ENCODE measurements around the gene PAQR7.

The PAQR7 gene

DNA sequence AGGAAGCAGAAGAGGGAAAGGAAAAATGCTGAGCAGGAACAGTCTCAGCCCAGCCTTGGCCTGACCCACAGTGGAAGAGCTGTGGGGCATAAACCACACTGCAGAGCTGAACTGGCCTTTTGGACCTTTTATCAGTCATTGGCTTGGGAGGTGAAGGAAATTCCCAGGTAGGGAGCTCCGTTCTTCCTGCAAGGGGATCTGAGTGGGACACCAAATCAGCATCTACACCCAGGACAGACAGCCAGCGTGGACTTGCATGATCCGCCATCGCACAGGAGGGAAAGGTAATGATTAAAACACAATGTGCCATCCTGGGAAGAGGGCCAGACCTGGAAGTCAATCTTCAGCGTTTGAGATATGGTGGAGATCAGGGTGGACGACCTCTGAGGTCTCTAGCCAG is 56.9 kb downstream of the PAQR7 start:
- no peak for DNase-seq (ENCODE audit: low read depth in 1 of 2, low spot score in 1 of 2)

DNA sequence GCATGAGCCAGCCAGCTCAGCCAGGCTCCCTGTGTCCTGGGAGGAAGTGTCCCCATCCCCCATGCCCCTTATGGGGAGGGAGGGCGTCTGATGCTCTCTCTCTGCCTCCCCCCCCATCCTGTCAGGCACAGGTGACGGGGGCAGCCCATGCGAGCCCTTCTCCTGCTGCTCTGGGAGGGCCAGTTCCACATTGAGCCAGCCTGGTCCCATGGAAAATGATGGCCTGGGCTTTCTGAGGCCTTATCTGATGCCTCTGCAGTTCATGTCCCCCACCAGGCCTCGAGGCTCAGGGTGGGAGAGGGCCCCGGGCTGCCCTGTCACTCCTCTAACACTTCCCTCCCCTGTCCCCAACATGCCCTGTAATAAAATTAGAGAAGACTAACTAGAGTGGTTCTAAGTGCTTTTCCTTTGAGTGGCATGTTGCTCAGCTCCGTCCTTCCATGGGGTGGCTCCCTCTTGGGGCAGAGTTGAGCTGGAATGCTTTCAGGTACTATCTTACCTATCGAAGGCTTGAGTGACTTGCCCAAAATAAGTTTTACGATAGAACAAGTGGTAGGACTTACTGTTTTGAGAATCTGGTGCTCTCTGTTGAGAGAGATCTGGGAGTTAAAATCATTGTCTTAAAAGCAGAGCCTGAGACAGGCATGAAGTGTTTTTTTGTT is 57.5 kb downstream of the PAQR7 start:
- no peak for DNase-seq (ENCODE audit: low read depth in 1 of 2, low spot score in 1 of 2)

DNA sequence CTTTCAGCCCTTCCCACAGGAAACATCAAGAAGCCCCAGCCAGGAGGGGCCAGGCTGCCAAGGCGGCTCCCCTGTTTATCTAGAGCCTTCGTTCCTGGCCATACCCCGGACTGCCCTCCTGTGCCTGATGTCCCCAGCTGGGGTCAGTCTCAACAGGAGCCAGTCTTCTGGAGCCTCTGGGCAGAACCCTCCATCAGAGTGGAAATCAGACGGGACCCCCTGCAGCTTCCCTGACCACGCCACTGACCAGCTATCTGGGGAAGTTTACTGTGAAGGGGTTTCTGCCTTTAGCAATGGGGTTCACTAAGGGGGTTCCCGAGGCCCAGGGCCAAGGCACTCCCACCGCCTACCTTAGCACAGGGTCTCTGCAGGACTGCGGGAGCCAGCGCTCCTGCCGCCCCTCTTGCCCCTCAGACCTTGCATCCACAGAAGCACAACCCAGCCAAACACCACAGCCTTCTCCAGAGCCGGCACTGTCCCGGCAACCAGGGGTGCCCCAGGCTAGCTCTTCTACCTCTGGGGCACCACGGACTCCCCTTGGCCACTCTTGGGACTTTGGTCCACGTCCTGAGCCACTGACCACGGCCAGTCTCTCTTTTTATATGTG is 59.3 kb downstream of the PAQR7 start:
- no peak for DNase-seq (ENCODE audit: low read depth in 1 of 2, low spot score in 1 of 2)

DNA sequence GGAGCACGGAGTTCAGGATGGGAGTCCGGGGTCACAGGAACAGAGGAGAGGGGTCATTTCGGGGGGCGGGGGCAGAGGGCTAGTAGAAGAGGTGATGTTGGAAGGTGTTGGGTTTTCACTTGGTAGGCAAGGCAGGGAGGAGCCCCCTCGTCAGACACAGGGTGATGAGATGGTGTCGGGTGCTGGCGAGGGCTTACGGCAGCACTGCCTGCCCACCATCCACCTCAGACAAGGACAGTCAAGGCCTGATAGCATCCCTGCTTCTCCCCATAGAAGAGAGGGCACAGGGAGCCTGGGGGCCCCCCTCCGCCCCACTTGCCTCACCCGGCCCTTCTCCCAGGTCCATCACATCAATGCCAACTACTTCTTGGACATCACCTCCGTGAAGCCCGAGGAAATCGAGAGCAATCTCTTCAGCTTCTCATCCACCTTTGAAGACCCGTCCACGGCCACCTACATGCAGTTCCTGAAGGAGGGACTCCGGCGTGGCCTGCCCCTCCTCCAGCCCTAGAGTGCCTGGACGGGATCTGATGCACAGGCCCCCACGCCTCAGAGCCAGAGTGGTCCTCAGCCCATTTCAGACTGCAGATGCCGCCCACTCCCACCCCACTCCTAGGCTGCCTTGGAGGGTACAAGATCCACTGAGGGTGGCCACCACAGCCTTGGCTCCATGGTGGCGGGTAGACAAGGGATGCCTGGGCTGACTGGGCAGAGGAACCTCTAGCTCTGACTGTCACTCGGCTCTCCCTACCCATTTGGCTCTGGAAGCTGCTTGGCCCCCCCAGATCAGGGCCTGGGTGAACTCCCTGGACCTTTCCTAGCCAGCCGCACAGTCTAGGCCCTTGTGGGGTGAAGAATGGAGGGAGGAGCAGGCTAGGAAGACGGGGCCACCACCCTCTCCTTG is 60.0 kb downstream of the PAQR7 start:
- DNase-seq (ENCODE audit: low read depth in 1 of 2, low spot score in 1 of 2), result no peak

DNA sequence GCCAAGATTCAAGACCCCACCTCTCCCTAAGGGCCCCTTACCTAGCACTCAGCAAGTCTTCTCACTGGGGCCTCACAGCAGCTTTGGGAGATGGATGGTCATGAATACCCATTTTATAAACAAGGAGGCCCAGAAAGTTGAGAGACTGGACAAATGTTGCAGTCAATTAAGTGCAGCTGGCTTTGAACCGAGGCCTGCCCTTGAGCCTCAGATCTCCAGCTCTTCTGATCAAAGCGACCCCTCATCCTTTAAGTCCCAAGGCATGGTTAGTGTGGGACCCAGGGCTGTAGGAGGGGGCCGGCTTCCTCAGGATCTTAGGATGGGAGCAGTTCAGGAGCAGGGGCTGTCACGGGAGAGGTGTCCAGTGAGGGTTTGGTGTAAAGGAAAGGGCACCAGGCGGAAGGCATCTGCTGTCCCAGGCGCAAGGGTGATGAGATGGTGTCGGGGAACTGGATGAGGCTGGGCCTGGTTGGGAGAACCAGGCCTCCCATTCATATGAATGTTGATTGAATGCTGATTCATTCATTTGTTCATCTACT is 60.9 kb downstream of the PAQR7 start:
- DNase-seq (ENCODE audit: low read depth in 1 of 2, low spot score in 1 of 2), result no peak

DNA sequence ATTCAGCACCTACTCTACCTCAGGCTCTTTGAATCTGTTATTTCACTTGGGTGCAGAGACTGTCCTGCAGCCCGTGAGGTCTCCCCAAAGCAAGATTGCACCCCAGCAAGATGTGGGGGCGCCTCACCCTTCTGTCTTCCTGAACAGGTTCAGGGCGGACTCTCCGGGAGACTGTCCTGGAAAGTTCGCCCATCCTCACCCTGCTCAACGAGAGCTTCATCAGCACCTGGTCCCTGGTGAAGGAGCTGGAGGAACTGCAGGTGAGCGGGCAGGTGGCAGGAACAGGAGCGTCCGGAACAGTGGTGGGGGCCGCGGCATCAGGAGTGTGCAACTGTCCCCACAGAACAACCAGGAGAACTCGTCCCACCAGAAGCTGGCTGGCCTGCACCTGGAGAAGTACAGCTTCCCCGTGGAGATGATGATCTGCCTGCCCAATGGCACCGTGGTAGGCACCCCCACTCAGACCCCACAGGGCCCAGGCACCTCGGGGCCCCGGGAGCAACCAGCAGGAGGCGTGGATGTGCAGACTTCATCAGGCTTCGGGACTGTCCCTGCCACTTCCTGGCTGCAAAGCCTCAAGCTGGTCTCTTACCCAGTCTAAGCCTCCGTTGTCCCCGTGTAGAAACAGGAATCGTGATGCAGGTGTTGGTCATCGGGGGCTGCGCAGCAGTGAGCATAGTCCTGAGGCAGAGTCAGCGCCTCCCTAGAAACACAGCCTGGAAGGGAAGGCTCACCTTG is 61.6 kb downstream of the PAQR7 start:
- DNase-seq (ENCODE audit: low read depth in 1 of 2, low spot score in 1 of 2), result no peak

DNA sequence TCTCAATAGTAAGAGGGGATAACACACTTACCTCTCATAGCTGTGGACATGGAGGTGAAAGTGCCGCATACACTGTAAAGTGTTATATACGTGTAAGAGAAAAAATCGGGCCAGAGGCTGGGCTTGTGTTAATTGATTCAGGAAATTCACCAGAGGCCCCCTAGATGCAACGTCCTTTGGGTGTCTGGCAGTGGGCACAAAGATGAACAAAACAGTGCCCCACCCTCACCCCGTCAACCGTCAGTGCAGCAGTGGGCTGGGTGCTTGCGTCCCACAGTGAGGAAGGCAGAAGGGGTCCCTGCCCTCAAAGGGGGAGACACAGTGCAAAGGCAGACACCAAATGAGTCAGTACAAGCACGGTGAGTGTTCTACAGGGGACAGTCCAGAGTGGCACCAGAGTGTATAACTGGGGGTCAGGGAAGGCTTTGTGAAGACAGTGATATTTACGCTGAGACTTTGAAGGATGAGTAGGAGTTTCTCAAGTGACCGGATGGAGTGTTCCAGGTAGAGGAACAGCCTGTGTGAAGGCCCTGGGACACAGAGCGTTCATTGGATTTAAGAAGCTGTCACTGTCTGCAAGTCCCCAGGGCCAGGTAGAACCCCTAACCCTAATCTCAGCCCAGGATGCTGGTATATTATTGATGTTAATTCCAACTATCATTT is 62.3 kb downstream of the PAQR7 start:
- no peak for DNase-seq (ENCODE audit: low read depth in 1 of 2, low spot score in 1 of 2)
